Measurements from ENCODE around the gene SLC23A1. TPM values are rescaled to one million over a fixed set of nuclear protein-coding genes. Genes with fewer than 3 reads are reported as not detected.

The SLC23A1 gene
- total RNA-seq, 4 donors from 2014 or later, result 6.4 TPM; not detected in 3

Other genes starting within 250 kb of the SLC23A1 start
- 10 to 100 TPM; 18.0 to 34.6 (median 18.3) TPM for gene SIL1, start 184.9 kb downstream of the SLC23A1 start, total RNA-seq
- 100 to 1,000 TPM; 103 to 185 (median 147) TPM for gene MATR3, start 89.6 kb downstream of the SLC23A1 start, total RNA-seq
- gene PAIP2, start 41.4 kb downstream of the SLC23A1 start, total RNA-seq, result 10 to 100 TPM; 33.7 to 69.0 (median 57.6) TPM
- gene MZB1, start 6.6 kb upstream of the SLC23A1 start, total RNA-seq, result 10 to 100 TPM in 1 of 4 donors, 1 to 10 TPM in 1, under 1 TPM in 2; 0.49 to 11.0 (median 2.0) TPM
- gene PROB1, start 11.8 kb upstream of the SLC23A1 start, total RNA-seq, result 1 to 10 TPM in 3 of 4 donors, under 1 TPM in 1; 0.95 to 1.8 (median 1.0) TPM
- 1 to 10 TPM; 1.5 to 5.9 (median 5.5) TPM for gene SPATA24, start 20.8 kb upstream of the SLC23A1 start, total RNA-seq
- 1 to 10 TPM in 3 of 4 donors, under 1 TPM in 1; 0.53 to 6.9 (median 3.9) TPM for gene DNAJC18, start 56.2 kb upstream of the SLC23A1 start, total RNA-seq
- 10 to 100 TPM in 2 of 4 donors, 1 to 10 TPM in 2; 1.7 to 19.5 (median 6.9) TPM for gene ECSCR, start 79.4 kb upstream of the SLC23A1 start, total RNA-seq
- not detected for gene SMIM33, start 87.7 kb upstream of the SLC23A1 start, total RNA-seq
- 10 to 100 TPM; 33.0 to 49.6 (median 38.6) TPM for gene STING1, start 99.5 kb upstream of the SLC23A1 start, total RNA-seq
- 10 to 100 TPM; 63.7 to 85.4 (median 81.1) TPM for gene UBE2D2, start 178.0 kb upstream of the SLC23A1 start, total RNA-seq

Data from esophagus squamous epithelium (tissue), 4 donors.